NCI-H2227 treated with DMSO at 0.1 percent for 48 hours (cell line): Measurements from ENCODE around the gene PLCB4.

Experiments used
- DNase-seq: peaks from one replicate; lab custom pipeline; 2025; lab: John Stamatoyannopoulos, UW

Gene PLCB4

DNA sequence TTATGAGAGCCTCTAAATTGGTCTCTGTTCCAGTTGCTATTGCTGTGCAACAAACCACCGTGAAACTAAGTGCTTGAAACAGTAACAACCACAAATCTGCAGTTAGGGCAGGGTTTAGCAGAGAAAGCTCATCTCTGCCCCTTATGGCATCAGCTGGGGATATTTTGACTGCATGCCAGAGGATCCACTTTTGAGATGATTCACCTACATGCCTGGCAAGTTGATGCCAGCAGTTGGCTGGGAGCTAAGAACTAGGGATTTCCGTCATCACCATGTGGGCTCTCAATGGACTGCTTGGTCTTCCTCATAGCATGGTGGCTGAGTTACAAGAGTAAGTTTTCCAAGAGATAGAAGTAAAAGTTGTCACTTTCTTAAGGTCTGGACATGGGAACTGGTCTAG lies 35.1 kb downstream of the PLCB4 start:
- no peak for DNase-seq

GRCh38 chr20:9108260-9108659 lies 39.4 kb downstream of the PLCB4 start:
- no peak for DNase-seq

- no peak for DNase-seq
These were observed 40.7 kb downstream of the PLCB4 start for GRCh38 chr20:9109566-9109965.

- no peak for DNase-seq
These were observed 41.5 kb downstream of the PLCB4 start for GRCh38 chr20:9110365-9110764.

DNA sequence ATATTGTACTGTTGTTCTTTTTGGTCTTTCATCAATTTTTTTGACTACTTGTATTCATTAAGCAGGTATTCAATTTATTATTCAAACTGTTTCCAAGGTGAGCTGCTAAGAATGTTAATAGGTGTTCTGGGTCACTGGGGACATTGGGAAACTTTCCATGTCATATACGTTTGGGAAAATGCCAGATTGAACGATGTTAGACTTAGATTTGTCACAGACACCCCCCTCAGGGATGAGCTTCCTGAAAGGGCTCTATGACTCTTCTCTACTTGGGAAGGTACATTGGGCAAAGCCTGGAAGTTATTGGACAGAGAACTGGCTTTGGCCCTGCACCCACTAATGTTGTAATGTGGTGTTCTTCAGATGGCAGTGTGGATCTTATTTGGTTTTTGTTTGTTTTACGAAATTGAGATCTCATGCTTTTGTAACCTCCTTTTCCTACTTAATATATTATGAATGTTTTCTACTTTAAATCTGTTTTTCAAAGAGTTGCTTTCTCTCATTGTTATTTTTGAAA lies 42.1 kb downstream of the PLCB4 start:
- DNase-seq = no peak

GRCh38 chr20:9112541-9113515 lies 43.9 kb downstream of the PLCB4 start:
- no peak for DNase-seq

DNA sequence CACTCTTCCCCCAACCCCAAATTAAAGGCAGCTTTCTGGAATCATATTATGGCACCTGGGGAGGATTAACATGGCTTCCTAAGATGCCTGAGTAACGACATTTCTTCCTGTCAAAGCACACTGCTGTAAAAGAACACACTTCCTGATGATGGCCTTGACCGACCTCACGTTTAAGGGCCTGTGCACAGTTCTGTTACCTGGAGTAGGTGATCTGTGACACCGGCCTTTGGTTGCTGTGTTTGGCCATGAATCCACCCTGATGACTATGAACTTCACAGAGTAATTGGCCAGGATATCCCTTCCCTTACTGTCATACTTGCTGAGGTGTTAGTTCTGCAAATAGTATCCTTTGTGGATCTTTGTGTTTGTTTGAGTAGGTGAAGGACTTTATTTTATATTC lies 45.8 kb downstream of the PLCB4 start:
- DNase-seq = no peak

DNA sequence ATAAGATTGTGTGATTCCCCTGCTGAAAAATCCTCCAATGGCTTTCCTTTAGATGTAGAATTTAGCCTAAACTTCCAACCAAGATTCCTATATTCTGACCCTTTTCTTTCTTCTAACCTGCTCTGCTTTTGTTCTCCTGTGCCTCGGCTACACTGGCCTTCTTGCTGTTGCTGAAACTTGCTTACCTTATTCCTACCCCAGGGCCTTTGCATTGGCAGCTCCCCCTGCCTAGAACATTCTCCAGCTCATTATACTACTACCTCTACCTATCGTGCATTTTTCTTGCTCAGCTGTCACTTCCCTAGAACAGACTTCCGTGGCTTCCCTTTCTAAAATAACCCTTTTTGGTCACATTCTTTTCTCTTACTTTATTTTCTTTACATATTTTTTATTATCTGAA lies 48.7 kb downstream of the PLCB4 start:
- no peak for DNase-seq

- no peak for DNase-seq
These were observed 50.9 kb downstream of the PLCB4 start for GRCh38 chr20:9119776-9120175.

GRCh38 chr20:9121211-9121610 lies 52.3 kb downstream of the PLCB4 start:
- DNase-seq = no peak

DNA sequence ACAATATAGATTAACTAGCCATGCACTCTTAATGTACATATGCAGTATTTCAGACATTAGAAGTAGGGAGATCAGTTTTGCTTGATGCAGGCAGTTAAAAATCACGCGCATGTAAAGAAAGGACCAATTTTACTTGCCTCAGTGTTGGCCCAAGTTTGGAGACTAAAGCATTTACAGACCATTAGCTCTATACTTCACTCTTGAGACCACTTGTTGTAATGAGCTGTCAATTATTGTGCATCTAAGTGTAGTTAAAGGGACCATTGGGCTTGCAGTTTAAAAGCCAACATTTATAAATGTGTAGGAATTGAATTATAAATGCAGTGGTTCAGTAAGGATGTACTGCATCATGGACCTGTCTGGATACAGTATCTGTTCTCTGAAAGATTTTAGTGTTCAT lies 53.7 kb downstream of the PLCB4 start:
- DNase-seq = peak; percentile 24

GRCh38 chr20:9126527-9126926 lies 57.6 kb downstream of the PLCB4 start:
- no peak for DNase-seq

GRCh38 chr20:9128568-9128967 lies 59.7 kb downstream of the PLCB4 start:
- no peak for DNase-seq

DNA sequence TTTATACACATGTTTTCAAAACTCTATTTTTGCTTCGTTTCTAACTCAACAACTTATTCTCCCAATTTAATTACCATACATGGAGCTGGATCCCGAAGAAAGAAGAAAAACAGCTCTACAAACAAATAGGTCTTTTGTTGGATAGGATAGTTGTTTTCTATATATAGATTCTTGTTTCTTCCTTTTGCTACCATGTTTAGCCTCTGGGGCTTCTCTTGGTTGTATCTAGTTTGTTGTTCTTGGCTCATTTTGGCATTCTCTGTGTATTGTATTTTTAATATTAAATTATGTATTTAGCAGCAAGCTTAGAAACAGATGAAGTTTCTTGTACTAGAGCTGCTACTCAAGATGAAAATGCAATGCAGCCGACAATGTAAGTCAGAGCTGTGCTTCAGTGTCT lies 60.9 kb downstream of the PLCB4 start:
- DNase-seq = no peak

- DNase-seq = no peak
These were observed 61.6 kb downstream of the PLCB4 start for GRCh38 chr20:9130521-9130920.

DNA sequence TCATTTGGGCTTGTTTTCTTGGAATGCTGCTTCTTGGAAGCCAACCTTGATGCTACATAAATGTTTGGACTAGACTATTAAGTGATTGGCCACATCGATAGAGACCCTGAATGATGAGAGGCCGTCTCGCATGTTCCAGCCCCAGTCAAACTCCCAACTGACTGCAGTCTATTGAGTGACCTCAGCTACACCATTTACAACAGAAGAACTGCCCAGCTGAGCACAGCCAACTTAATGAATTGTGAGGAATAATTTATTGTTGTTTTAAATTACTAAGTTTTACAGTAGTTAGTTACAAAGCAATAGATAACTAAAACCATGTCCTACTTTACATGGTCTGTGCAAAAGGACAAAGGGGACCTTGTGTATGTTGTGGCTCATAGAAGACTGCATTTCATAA lies 63.0 kb downstream of the PLCB4 start:
- no peak for DNase-seq

GRCh38 chr20:9134346-9134745 lies 65.5 kb downstream of the PLCB4 start:
- DNase-seq = no peak

DNA sequence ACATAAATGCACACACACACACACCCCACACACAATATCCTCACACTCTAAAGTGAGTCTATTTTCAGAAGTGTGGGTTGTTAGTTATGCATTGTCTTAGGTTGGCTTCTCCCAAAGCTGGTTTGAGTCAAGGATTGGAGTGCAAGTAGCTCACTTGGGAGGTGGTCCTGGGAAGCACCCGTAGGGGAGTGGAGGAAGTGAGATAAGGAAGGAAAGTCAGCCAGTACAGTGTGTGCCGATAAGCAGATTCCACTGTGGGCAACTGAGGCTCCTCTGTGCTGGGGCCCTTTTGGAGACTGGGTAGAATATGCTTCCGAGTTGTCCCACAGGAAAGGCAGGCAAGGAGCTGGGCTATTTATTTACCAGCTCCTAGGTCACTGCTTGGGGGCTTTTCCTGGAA lies 67.2 kb downstream of the PLCB4 start:
- no peak for DNase-seq

GRCh38 chr20:9137001-9137400 lies 68.1 kb downstream of the PLCB4 start:
- no peak for DNase-seq

GRCh38 chr20:9139106-9139833 lies 70.4 kb downstream of the PLCB4 start:
- DNase-seq = no peak

DNA sequence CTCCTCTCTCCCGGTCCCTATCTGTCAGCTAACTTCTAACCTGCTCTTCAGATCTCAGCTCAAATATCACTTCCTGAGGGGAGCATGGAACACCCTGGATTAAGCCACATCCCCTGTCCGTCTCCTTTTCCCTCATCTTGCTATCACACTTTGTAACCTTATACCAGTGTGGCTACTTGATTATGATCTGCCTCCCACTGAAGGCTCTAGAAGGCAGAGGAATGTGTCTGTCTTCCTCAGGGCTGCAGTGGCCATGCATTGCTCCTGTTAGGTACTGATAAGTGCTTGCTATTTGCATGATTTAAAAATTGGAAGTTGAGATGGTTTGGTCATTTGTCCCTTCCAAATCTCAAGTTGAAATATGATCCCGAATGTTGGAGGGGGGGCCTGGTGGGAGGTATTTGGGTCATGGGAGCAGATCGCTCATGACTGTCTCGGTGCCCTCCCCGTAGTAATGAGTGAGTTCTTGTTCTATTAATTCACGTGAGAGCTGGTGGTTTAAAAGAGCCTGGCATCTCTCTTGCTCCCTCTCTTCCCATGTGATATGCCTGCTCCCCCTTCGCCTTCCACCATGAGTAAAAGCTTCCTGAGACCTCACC lies 71.4 kb downstream of the PLCB4 start:
- no peak for DNase-seq

GRCh38 chr20:9141070-9141469 lies 72.2 kb downstream of the PLCB4 start:
- DNase-seq = no peak

- no peak for DNase-seq
These were observed 73.0 kb downstream of the PLCB4 start for GRCh38 chr20:9141921-9142320.
